Measurements from ENCODE around the gene LRCOL1. TPM values are rescaled to one million over a fixed set of nuclear protein-coding genes. Genes with fewer than 3 reads are reported as not detected.

The LRCOL1 gene
- total and polyA plus RNA-seq, 2 of the 8 experiments (the other 6 are each of a cell fraction or from before 2014, with no cell fraction given): not detected

GRCh38 chr12:132602572-132603239 is 7.7 kb downstream of the LRCOL1 start (continued):
- TF ChIP-seq PHF8 (conservative IDR thresholded peaks at IDR 0.05; ENCODE audit: low read depth, low read length) (no peak), EP300 (IDR thresholded peaks at IDR 0.05; ENCODE audit: borderline replicate concordance in 1 of 2, low read depth in 2 of 2, low read length in 2 of 2) (no peak), RAD21 (IDR thresholded peaks at IDR 0.05 in 1 of 2, conservative IDR thresholded peaks at IDR 0.05 in 1 of 2; ENCODE audit: low read depth in 2 of 2, low read length in 2 of 2) (no peak), RBBP5 (IDR thresholded peaks at IDR 0.05; ENCODE audit: borderline replicate concordance, low read depth, low read length) (no peak), SUZ12 (IDR thresholded peaks at IDR 0.05; ENCODE audit: low read length) (no peak), POLR2A (IDR thresholded peaks at IDR 0.05; ENCODE audit: control extremely low read depth in 1 of 2, low read depth in 2 of 2, low read length in 2 of 2) (no peak), KDM1A (IDR thresholded peaks at IDR 0.05; ENCODE audit: borderline replicate concordance, low read length) (no peak)
- TF ChIP-seq, protein P1, sequence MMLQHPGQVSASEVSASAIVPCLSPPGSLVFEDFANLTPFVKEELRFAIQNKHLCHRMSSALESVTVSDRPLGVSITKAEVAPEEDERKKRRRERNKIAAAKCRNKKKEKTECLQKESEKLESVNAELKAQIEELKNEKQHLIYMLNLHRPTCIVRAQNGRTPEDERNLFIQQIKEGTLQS (IDR thresholded peaks at IDR 0.05; ENCODE audit: insufficient read depth, low read depth, low read length): no peak

Measured in H1 (cell line).